Muscle of leg (tissue), 11 donors: ENCODE data around the gene TBC1D5. TPM values are rescaled to one million over a fixed set of nuclear protein-coding genes. Genes with fewer than 3 reads are reported as not detected.
A peak's percentile ranks its signal among the peaks of the same experiment; 100 is the strongest.

Experiments
- DNase-seq: peaks from one replicate; pipeline ENCODE4 v3.0.0; 2013
- H3K27ac ChIP-seq: one replicate; pipeline ENCODE4 v1.5.1; 2013; ENCODE audit warnings: mild to moderate bottlenecking, low read length, control low read depth
- H3K27me3 ChIP-seq: one replicate; pipeline ENCODE4 v1.6.1; 2013; ENCODE audit warnings: low read length; ENCODE audit not compliant: control insufficient read depth, insufficient read depth
- H3K36me3 ChIP-seq: one replicate; pipeline ENCODE4 v1.6.1; 2013; ENCODE audit warnings: low read length; ENCODE audit not compliant: control insufficient read depth, insufficient read depth
- H3K4me1 ChIP-seq: one replicate; pipeline ENCODE4 v1.6.1; 2013; ENCODE audit warnings: low read length; ENCODE audit not compliant: control insufficient read depth, insufficient read depth
- H3K4me3 ChIP-seq: one replicate; pipeline ENCODE4 v1.5.1; 2013; ENCODE audit warnings: low read length, control low read depth
- H3K9me3 ChIP-seq: replicated peaks from 2 replicates; pipeline ENCODE4 v1.6.1; 2013; ENCODE audit warnings: low read depth, low read length; ENCODE audit not compliant: control insufficient read depth
- WGBS: methylation state at CpG from one replicate; pipeline ENCODE4 v1.1.5; 2013; ENCODE audit warnings: missing lambda C conversion rate; ENCODE audit not compliant: insufficient coverage; 5-methylcytosine and 5-hydroxymethylcytosine counted together
- polyA plus RNA-seq, 8 donors: library from polyadenylated mRNA; unstranded; fragments of 120-200 nt; gene quantifications; one replicate each; pipeline versions ENCODE4 v1.2.1 to v1.2.3, GENCODE V29; 2013; ENCODE audit warnings: inconsistent platforms in 1 of 8, low replicate concordance in 1 of 8; ENCODE audit not compliant: insufficient read length in 8 of 8, insufficient read depth in 1 of 8
- total RNA-seq: library from RNA; stranded (reverse); fragments of 120-200 nt; gene quantifications from one replicate; pipeline ENCODE4 v1.2.4, GENCODE V29; 2013

The TBC1D5 gene
- total and polyA plus RNA-seq, 9 donors, result 19.0 to 58.7 (median 32.6) TPM

DNA sequence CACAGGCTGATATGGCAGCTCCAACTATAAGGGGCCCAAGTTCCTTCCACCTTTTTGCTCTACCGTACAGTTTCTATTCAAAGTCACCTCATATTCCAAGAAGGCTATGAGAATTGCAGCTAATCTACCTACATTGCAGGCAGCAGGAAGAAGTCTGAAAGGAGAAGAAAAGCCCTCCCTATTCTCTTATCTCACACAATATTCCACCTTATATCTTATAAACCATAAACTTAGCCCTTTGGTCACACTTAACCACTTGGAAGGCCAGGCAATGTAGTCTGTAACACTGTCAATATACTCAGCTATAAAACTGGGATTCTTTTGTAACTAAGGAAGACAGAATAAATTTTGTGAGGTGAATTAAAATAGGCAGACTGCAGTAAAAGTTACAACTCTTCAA, 54.9 kb downstream of the TBC1D5 start:
- H3K9me3 ChIP-seq, result no peaks in the 10 kb centered on the region
- no CpG with 5 or more reads among the region's 1 CpG for WGBS
- no peak overlapping the region for H3K4me3 ChIP-seq
- H3K4me1 ChIP-seq, result no peaks in the 10 kb centered on the region
- H3K27me3 ChIP-seq, result no peaks in the 10 kb centered on the region
- DNase-seq, result no peak
- no peak overlapping the region for H3K27ac ChIP-seq
- H3K36me3 ChIP-seq, result no peaks in the 10 kb centered on the region

DNA sequence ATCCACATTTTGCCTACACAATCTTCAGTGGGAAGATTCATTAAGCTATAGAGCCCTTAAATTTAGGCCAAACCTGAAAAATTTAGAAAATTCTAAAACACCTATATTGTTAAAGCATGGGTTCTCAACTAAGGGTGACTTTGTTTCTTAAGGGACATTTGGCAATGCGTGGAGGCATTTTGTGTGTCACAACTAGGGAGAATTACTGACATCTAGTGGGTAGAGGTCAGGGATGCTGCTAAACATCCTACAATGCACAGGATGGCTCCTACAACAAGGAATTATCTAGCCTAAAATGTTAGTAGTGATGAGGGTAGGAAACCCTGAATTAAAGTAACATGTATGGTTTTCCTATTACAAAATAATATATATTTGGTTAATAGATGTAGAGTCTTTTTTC, 55.8 kb downstream of the TBC1D5 start:
- Histone ChIP-seq H3K4me3 (no peak overlapping the region), H3K27ac (no peak overlapping the region), H3K36me3 (no peaks in the 10 kb centered on the region), H3K27me3 (no peaks in the 10 kb centered on the region), H3K9me3 (no peaks in the 10 kb centered on the region), H3K4me1 (no peaks in the 10 kb centered on the region)
- WGBS, result no CpG with 5 or more reads among the region's 1 CpG
- DNase-seq, result no peak

DNA sequence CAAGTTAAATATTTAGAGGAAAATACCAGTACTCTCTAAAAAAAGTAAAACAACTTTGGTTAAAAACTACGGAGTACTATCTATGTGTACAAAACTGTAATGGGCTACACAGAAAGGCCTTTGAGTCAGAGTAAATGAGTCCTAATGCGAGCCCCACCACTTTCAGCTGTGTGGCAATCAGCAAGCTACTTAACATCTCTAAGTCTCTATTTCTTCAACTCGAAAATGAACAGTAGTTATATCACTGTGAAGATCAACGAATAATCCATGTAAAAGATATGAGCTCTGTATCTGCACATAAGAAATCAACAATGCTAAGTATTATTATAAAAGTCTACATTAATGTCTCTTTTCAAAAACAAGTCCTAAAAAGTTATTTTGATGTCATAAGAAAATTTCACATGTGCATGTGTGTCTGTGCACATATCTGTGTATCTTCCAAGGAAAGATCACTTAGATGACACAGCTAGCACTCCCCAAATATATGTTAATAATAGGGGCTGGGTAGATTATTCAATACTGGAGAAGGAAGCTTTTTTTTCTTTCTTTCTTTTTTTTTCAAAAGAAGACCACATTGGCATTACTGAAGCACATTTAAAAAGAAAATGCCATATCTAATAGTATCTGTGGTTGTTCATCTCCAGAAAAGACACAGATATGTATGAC, 58.8 kb downstream of the TBC1D5 start:
- Histone ChIP-seq H3K27me3 (no peaks in the 10 kb centered on the region), H3K27ac (no peak overlapping the region), H3K36me3 (no peaks in the 10 kb centered on the region), H3K4me1 (no peaks in the 10 kb centered on the region), H3K4me3 (no peak overlapping the region), H3K9me3 (no peaks in the 10 kb centered on the region)
- DNase-seq, result no peak
- WGBS, result no CpG with 5 or more reads among the region's 4 CpGs

DNA sequence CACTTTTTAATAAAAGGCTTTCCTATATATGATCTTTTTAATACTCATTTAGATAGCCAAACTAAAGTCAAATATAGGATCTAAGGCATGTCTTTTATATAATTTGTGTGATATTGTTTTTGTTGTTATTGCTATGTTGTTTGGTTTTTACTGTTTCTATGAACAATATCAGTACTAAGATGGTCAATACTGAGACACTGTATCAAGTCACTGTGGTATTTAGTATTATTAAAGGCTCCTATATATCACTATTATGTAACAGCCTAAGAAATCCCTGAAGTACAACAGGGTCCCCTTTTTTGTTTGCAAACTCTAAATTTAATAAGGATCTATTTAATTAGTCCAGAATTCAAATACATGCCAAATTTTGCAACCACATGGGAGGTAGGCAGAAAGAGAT, 61.9 kb downstream of the TBC1D5 start:
- DNase-seq, result no peak
- H3K27me3 ChIP-seq, result no peaks in the 10 kb centered on the region
- no peaks in the 10 kb centered on the region for H3K36me3 ChIP-seq
- no peak overlapping the region for H3K27ac ChIP-seq
- H3K4me3 ChIP-seq, result no peak overlapping the region
- no peaks in the 10 kb centered on the region for H3K4me1 ChIP-seq
- no peaks in the 10 kb centered on the region for H3K9me3 ChIP-seq

DNA sequence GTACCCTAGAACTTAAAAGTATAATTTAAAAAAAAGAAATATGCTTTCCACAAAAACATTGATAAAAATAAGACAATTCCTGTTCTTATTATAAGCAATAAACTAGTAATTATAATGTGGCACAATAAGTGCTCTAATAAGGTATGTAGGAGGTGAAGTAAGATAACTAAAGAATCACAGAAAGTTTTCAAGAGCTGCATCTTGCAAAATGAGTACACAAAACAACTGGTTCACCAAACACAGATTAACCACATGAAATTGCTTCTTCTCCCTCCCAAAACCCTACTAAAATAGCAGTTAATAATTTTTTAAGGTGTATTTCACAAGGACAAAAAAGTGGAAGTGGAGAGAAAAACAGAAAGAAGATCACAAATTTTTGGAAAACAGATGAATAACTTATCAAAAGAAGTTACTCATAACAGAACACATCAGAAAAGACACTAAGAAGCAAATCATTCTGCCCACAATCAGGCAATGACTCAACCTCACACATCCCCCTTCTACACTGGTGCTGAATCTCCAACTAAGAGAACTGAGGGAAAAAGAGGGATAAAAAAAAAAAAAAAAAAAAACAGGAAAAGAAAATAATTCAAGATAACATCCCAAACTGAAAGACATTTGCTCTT, 64.2 kb downstream of the TBC1D5 start:
- Histone ChIP-seq H3K4me3 (no peak overlapping the region), H3K27ac (no peak overlapping the region), H3K4me1 (no peaks in the 10 kb centered on the region), H3K27me3 (no peaks in the 10 kb centered on the region), H3K36me3 (no peaks in the 10 kb centered on the region), H3K9me3 (no peaks in the 10 kb centered on the region)
- DNase-seq, result no peak

DNA sequence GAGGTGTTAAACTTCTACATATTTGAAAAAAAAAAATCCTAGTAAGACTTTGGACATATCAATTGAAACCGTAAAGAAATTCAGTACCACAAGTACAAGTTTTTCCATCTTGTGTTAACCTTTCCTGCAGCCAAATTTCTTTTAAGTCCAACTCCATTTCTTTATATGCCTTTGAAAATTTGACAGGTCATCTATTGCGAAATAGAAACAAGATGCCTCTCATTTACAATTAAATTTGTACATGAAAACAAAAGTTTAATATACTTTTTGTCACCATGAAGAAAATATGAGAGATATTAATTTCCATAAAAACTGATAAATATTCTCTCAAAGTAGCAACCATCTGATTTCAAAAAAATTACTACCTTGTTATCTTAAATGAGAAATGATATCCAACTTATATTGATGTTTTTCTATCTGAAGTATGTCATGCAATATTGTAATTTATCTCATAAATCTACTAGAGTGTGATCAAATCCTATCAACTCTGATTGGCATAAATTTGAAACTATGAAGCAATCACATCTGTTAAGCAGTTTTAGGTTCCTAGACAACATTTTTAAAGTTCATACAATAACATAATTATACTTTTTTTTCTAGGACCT, 68.2 kb downstream of the TBC1D5 start:
- H3K36me3 ChIP-seq, result no peaks in the 10 kb centered on the region
- DNase-seq, result no peak
- no peaks in the 10 kb centered on the region for H3K9me3 ChIP-seq
- no CpG with 5 or more reads among the region's 2 CpGs for WGBS
- no peak overlapping the region for H3K4me3 ChIP-seq
- no peaks in the 10 kb centered on the region for H3K4me1 ChIP-seq
- no peak overlapping the region for H3K27ac ChIP-seq
- no peaks in the 10 kb centered on the region for H3K27me3 ChIP-seq

DNA sequence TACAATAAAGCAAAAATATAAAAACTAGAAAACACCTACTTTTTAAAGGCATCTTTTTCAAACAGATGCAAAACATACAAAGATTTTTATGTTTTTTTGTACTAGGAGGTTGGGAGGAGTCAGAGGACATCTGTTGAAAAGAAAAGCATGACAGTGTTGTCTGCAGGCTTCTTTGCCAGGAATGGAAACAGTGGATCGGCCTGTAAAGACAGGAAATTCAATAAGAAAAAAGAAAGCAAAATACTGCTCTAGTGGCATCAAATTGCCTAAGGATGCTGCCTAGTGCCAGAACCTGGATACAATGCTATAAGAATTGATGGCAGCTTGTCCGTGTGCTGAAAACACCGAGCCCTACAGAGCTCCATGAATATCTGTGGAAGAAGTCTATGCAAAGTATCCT, 69.9 kb downstream of the TBC1D5 start:
- Histone ChIP-seq H3K36me3 (no peaks in the 10 kb centered on the region), H3K27ac (no peak overlapping the region), H3K27me3 (no peaks in the 10 kb centered on the region), H3K4me1 (no peaks in the 10 kb centered on the region), H3K9me3 (no peaks in the 10 kb centered on the region), H3K4me3 (no peak overlapping the region)
- peak; percentile 87 for DNase-seq
- WGBS, result 18% methylated on average over 3 of the region's 3 CpGs

DNA sequence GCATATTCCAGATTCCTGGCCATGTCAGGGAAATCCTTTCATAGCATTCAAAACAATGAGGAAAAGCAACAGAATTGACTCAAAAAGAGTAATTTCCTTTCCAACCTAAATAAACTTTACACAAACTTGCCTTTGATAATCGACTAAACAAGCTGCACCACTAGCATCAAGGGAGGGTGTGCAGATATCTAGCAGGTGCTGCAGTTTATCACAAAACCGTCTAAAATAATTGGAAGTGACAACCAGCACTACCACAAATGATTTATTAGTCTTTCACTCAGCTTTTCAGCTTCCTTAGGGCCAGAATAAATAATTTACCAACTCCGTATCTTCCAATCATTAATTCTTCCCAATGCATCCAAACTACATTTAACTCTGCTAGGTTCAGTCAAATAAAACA, 71.7 kb downstream of the TBC1D5 start:
- H3K9me3 ChIP-seq, result no peaks in the 10 kb centered on the region
- H3K27me3 ChIP-seq, result no peaks in the 10 kb centered on the region
- H3K36me3 ChIP-seq, result no peaks in the 10 kb centered on the region
- no peak overlapping the region for H3K27ac ChIP-seq
- H3K4me3 ChIP-seq, result no peak overlapping the region
- no peak for DNase-seq
- H3K4me1 ChIP-seq, result no peaks in the 10 kb centered on the region
- 21% methylated on average over 2 of the region's 3 CpGs for WGBS

DNA sequence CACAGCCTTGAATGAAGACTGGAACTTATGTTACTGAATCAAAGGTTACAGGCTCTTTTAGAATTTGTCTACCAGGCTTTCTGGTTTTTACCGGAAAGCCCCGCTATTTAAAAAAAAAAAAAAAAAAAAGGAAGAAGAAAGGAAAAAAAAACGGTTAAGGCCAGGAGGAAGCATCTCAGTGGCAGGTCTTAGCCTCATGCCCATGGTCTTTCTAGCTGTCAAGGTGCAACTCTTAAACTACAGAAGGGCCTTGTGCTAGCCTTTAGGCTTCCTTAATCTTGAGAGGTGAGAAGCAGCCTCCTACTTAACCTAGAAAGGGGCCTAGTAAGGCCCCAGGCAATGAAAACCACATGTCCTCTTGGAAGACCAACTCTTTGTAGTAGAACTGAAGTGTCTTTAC, 77.5 kb downstream of the TBC1D5 start:
- no peak overlapping the region for H3K4me3 ChIP-seq
- no peaks in the 10 kb centered on the region for H3K36me3 ChIP-seq
- no peak overlapping the region for H3K27ac ChIP-seq
- no peak for DNase-seq
- H3K4me1 ChIP-seq, result no peaks in the 10 kb centered on the region
- H3K9me3 ChIP-seq, result no peaks in the 10 kb centered on the region
- WGBS, result 67% methylated on average over 1 of the region's 3 CpGs
- no peaks in the 10 kb centered on the region for H3K27me3 ChIP-seq

DNA sequence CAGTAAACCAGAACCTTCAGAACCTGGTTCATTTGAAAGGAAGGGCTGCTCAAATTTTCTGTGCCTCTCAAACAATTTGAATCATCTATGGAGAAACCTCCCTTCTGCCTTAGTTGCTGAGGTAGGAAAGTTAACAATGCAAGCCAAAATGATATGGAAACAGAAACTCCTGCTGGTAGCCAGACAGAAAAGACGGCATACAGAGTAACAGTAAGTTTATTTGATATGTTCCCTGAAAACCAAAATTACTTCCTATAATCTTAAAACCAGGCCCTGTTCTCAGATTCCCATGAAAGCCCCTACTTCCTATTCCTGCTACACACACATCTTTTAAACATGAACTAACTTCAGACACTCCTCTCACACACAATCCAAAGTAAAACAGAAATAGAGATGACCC, 86.2 kb downstream of the TBC1D5 start:
- no peaks in the 10 kb centered on the region for H3K9me3 ChIP-seq
- no peak overlapping the region for H3K27ac ChIP-seq
- no peaks in the 10 kb centered on the region for H3K4me1 ChIP-seq
- no peak overlapping the region for H3K4me3 ChIP-seq
- WGBS, result no CpG with 5 or more reads among the region's 1 CpG
- H3K36me3 ChIP-seq, result no peaks in the 10 kb centered on the region
- H3K27me3 ChIP-seq, result no peaks in the 10 kb centered on the region
- DNase-seq, result no peak
